OCI-LY1 (cell line): ENCODE results near the gene GAD2.
"Not testable (repeated sequence)": the region's sequence is repeated elsewhere in the genome, so short reads cannot be mapped to it uniquely, and the experiment has no call there.

ENCODE experiments used
- H2AFZ ChIP-seq: fragments of 200-600 bp; sonication (generic), shearing (Covaris generic); 2 replicates; pipeline ENCODE4 v1.6.0; 2014; ENCODE audit warnings: antibody characterized with exemption, mild to moderate bottlenecking, low read length
- H3F3A ChIP-seq: fragments of 200-600 bp; sonication (generic), shearing (Covaris generic); 2 replicates; pipeline ENCODE4 v1.6.0; 2014; ENCODE audit warnings: mild to moderate bottlenecking, antibody characterized with exemption, low read length, moderate library complexity; ENCODE audit not compliant: insufficient read depth
- H3K27ac ChIP-seq: fragments of 200-600 bp; sonication (generic); 2 replicates; pipeline ENCODE4 v1.5.1; 2014; ENCODE audit warnings: low read length, mixed run types, mild to moderate bottlenecking, low read depth; ENCODE audit not compliant: poor library complexity, severe bottlenecking
- H3K27me3 ChIP-seq: fragments of 200-600 bp; sonication (generic); 2 replicates; pipeline ENCODE4 v1.6.0; 2014; ENCODE audit warnings: antibody characterized with exemption, mild to moderate bottlenecking, low read length, moderate library complexity; ENCODE audit not compliant: insufficient read depth
- H3K36me3 ChIP-seq: fragments of 200-600 bp; sonication (generic); 2 replicates; pipeline ENCODE4 v1.6.1; 2014; ENCODE audit warnings: mild to moderate bottlenecking, antibody characterized with exemption, low read length, moderate library complexity, mixed read lengths; ENCODE audit not compliant: insufficient read depth
- H3K4me1 ChIP-seq: fragments of 200-600 bp; sonication (generic); 2 replicates; pipeline ENCODE4 v1.5.1; 2014; ENCODE audit warnings: mild to moderate bottlenecking, low read length, moderate library complexity; ENCODE audit not compliant: insufficient read depth, severe bottlenecking
- H3K4me2 ChIP-seq: fragments of 200-600 bp; sonication (generic), shearing (Covaris generic); 2 replicates; pipeline ENCODE4 v1.6.1; 2014; ENCODE audit warnings: low read length
- H3K4me3 ChIP-seq: fragments of 200-600 bp; sonication (generic); 2 replicates; pipeline ENCODE4 v1.5.1; 2014; ENCODE audit warnings: low read length, low read depth, mild to moderate bottlenecking, mixed read lengths; ENCODE audit not compliant: poor library complexity, severe bottlenecking
- H3K79me2 ChIP-seq: fragments of 200-600 bp; shearing (Covaris generic); 2 replicates; pipeline ENCODE4 v1.6.1; 2016; ENCODE audit warnings: mixed run types, low read length, mixed read lengths; ENCODE audit not compliant: insufficient read depth
- H3K9ac ChIP-seq: fragments of 200-600 bp; sonication (generic), shearing (Covaris generic); 2 replicates; pipeline ENCODE4 v1.6.1; 2014; ENCODE audit warnings: mild to moderate bottlenecking, low read length, mixed read lengths
- H3K9me2 ChIP-seq: fragments of 200-600 bp; sonication (generic), shearing (Covaris generic); 2 replicates; pipeline ENCODE4 v1.6.1; 2014; ENCODE audit warnings: low read depth, mild to moderate bottlenecking, low read length, mixed read lengths
- H3K9me3 ChIP-seq: fragments of 200-600 bp; shearing (Covaris generic); 2 replicates; pipeline ENCODE4 v1.6.1; 2014; ENCODE audit warnings: low read length, mixed read lengths
- H4K20me1 ChIP-seq: fragments of 200-600 bp; sonication (generic), shearing (Covaris generic); 2 replicates; pipeline ENCODE4 v1.6.0; 2016; ENCODE audit warnings: mild to moderate bottlenecking, low read length; ENCODE audit not compliant: insufficient read depth
- CTCF ChIP-seq: fragments of 200-600 bp; sonication (generic), shearing (Covaris generic); IDR thresholded peaks from 2 replicates; pipeline ENCODE4 v1.5.1; 2017; ENCODE audit warnings: mild to moderate bottlenecking, antibody characterized with exemption, low read length, moderate library complexity, mixed read lengths
- EZH2 ChIP-seq: fragments of 200-600 bp; sonication (generic), shearing (Covaris generic); IDR thresholded peaks from 2 replicates; pipeline ENCODE4 v1.8.0; 2017; ENCODE audit warnings: borderline replicate concordance, mixed run types, mild to moderate bottlenecking, antibody characterized with exemption, low read length, moderate library complexity, mixed read lengths

Gene GAD2

GRCh38 chr10:26336979-26337378 lies 120.4 kb downstream of the GAD2 start:
- Histone ChIP-seq H3K4me1 (peaks cover 10% of the 10 kb centered on the region), H3K36me3 (no peaks in the 10 kb centered on the region), H3K9me3 (peaks cover 7% of the 10 kb centered on the region; the same call in 1 of the 2 replicates), H2AFZ (no peak overlapping the region), H4K20me1 (no peaks in the 10 kb centered on the region), H3K9me2 (no peaks in the 10 kb centered on the region), H3K27ac (no peak overlapping the region), H3K4me3 (no peak overlapping the region), H3K27me3 (no peaks in the 10 kb centered on the region; the same call in 1 of the 2 replicates), H3K9ac (no peak overlapping the region), H3K79me2 (no peaks in the 10 kb centered on the region), H3K4me2 (no peak overlapping the region), H3F3A (no peaks in the 10 kb centered on the region)
- no peak for TF ChIP-seq EZH2

GRCh38 chr10:26341701-26342100 lies 125.1 kb downstream of the GAD2 start:
- Histone ChIP-seq H4K20me1 (no peaks in the 10 kb centered on the region), H3K79me2 (no peaks in the 10 kb centered on the region), H3K4me1 (no peaks in the 10 kb centered on the region), H3K27me3 (no peaks in the 10 kb centered on the region; the same call in 1 of the 2 replicates), H3K9me3 (no peaks in the 10 kb centered on the region), H3F3A (no peaks in the 10 kb centered on the region), H3K9me2 (no peaks in the 10 kb centered on the region), H3K4me3 (no peak overlapping the region), H3K9ac (no peak overlapping the region), H3K36me3 (no peaks in the 10 kb centered on the region), H2AFZ (no peak overlapping the region), H3K27ac (no peak overlapping the region), H3K4me2 (no peak overlapping the region)
- TF ChIP-seq EZH2 (no peak), CTCF (no peak)

- H4K20me1 ChIP-seq, H3K4me3 ChIP-seq, H2AFZ ChIP-seq, H3K79me2 ChIP-seq, H3K9me3 ChIP-seq, H3K27me3 ChIP-seq, H3K9ac ChIP-seq, H3K9me2 ChIP-seq, H3K27ac ChIP-seq, H3F3A ChIP-seq, H3K4me1 ChIP-seq, H3K4me2 ChIP-seq, H3K36me3 ChIP-seq: not testable (repeated sequence)
Observed at GRCh38 chr10:26348821-26349417, 132.3 kb downstream of the GAD2 start.
